HL-60 (cell line): ENCODE measurements around the gene DHX34.

ENCODE experiments used
- DNase-seq, 2 experiments: peaks; one replicate each; pipeline ENCODE4 v3.0.0-alpha.2; 2010 to 2020; ENCODE audit warnings: low read depth in 1 of 2, low spot score in 1 of 2
- H3K27ac ChIP-seq: fragments of 250-450 bp; sonication (Bioruptor Pico); replicated peaks from 2 replicates; pipeline ENCODE4 v1.5.1; 2020; ENCODE audit warnings: mild to moderate bottlenecking, moderate library complexity
- H3K27me3 ChIP-seq: fragments of 250-450 bp; sonication (Bioruptor Pico); 2 replicates; pipeline ENCODE4 v1.5.1; 2021; ENCODE audit warnings: mild to moderate bottlenecking, moderate library complexity; ENCODE audit not compliant: insufficient read depth, poor library complexity, severe bottlenecking
- H3K4me3 ChIP-seq: replicated peaks from 2 replicates; pipeline ENCODE4 v1.5.1; 2011; ENCODE audit warnings: mild to moderate bottlenecking, control low read depth, low read length; ENCODE audit not compliant: insufficient read depth
- CTCF ChIP-seq: IDR thresholded peaks from one replicate; pipeline ENCODE4 v1.5.1; 2011; ENCODE audit warnings: low read length, control low read depth, inconsistent platforms; ENCODE audit not compliant: insufficient read depth
- GABPA ChIP-seq: IDR thresholded peaks from 2 replicates; pipeline ENCODE4 v1.6.1; 2012; ENCODE audit warnings: low read depth
- POLR2AphosphoS5 ChIP-seq: IDR thresholded peaks from 2 replicates; pipeline ENCODE4 v1.6.1; 2012; ENCODE audit warnings: low read depth
- REST ChIP-seq: IDR thresholded peaks from 2 replicates; pipeline ENCODE4 v1.6.1; 2012; ENCODE audit warnings: low read depth; ENCODE audit not compliant: insufficient replicate concordance
- SPI1 ChIP-seq: IDR thresholded peaks from 2 replicates; pipeline ENCODE4 v1.6.1; 2012; ENCODE audit warnings: low read depth, mild to moderate bottlenecking, borderline replicate concordance

Gene DHX34

GRCh38 chr19:47351548-47351947 lies 2.4 kb downstream of the DHX34 start:
- no peak overlapping the region for H3K27ac ChIP-seq
- no peaks in the 10 kb centered on the region for H3K27me3 ChIP-seq
- TF ChIP-seq GABPA: no peak
- TF ChIP-seq CTCF: no peak
- no peak for TF ChIP-seq SPI1
- TF ChIP-seq POLR2AphosphoS5: no peak
- TF ChIP-seq REST: no peak
- H3K4me3 ChIP-seq: no peak overlapping the region
- no peak for DNase-seq

GRCh38 chr19:47352095-47352494 lies 3.0 kb downstream of the DHX34 start:
- no peak for DNase-seq
- Histone ChIP-seq H3K27me3 (no peaks in the 10 kb centered on the region), H3K27ac (no peak overlapping the region), H3K4me3 (no peak overlapping the region)
- TF ChIP-seq POLR2AphosphoS5 (no peak), REST (no peak), SPI1 (no peak), GABPA (no peak), CTCF (no peak)

- H3K27me3 ChIP-seq: no peaks in the 10 kb centered on the region
- no peak overlapping the region for H3K27ac ChIP-seq
- DNase-seq: no peak
- H3K4me3 ChIP-seq: no peak overlapping the region
- TF ChIP-seq SPI1 (no peak), GABPA (no peak), POLR2AphosphoS5 (no peak), REST (no peak), CTCF (no peak)
These were observed 4.2 kb downstream of the DHX34 start for GRCh38 chr19:47353307-47353712.
